ENCODE results near the gene FSTL1.

Gene FSTL1

GRCh38 chr3:120450600-120451271 is at the start of gene FSTL1:
FSTL1 (minus strand) TSS chr3:120450992; CDS start chr3:120450746, 246 bp downstream.
- no peak for DNase-seq

- DNase-seq = no peak
Observed at GRCh38 chr3:120498556-120499346, 48.0 kb upstream of the FSTL1 start.

- no peak for DNase-seq
Observed at GRCh38 chr3:120497818-120498217, 47.0 kb upstream of the FSTL1 start.

GRCh38 chr3:120497336-120497735 is 46.5 kb upstream of the FSTL1 start:
- DNase-seq = no peak

GRCh38 chr3:120496278-120497002 is 45.6 kb upstream of the FSTL1 start:
- DNase-seq = no peak

- no peak for DNase-seq
Observed at GRCh38 chr3:120495809-120496208, 45.0 kb upstream of the FSTL1 start.

- DNase-seq = no peak
Observed at GRCh38 chr3:120492103-120492502, 41.3 kb upstream of the FSTL1 start.

GRCh38 chr3:120489421-120489820 is 38.6 kb upstream of the FSTL1 start:
- no peak for DNase-seq

- no peak for DNase-seq
Observed at GRCh38 chr3:120488296-120488695, 37.5 kb upstream of the FSTL1 start.

- no peak for DNase-seq
Observed at GRCh38 chr3:120487191-120487650, 36.4 kb upstream of the FSTL1 start.

- DNase-seq = no peak
Observed at GRCh38 chr3:120481081-120481480, 30.3 kb upstream of the FSTL1 start.

GRCh38 chr3:120477781-120478180 is 27.0 kb upstream of the FSTL1 start:
- no peak for DNase-seq

GRCh38 chr3:120475722-120476377 is 25.1 kb upstream of the FSTL1 start:
- DNase-seq = no peak

GRCh38 chr3:120473896-120474675 is 23.3 kb upstream of the FSTL1 start:
- no peak for DNase-seq

- no peak for DNase-seq
Observed at GRCh38 chr3:120473389-120473788, 22.6 kb upstream of the FSTL1 start.

GRCh38 chr3:120472121-120472844 is 21.5 kb upstream of the FSTL1 start:
- no peak for DNase-seq

GRCh38 chr3:120471643-120472042 is 20.9 kb upstream of the FSTL1 start:
- no peak for DNase-seq

GRCh38 chr3:120470870-120471269 is 20.1 kb upstream of the FSTL1 start:
- no peak for DNase-seq

GRCh38 chr3:120469882-120470301 is 19.1 kb upstream of the FSTL1 start:
- DNase-seq = no peak

GRCh38 chr3:120469440-120469839 is 18.6 kb upstream of the FSTL1 start:
- no peak for DNase-seq

- DNase-seq = no peak
Observed at GRCh38 chr3:120468635-120469295, 18.0 kb upstream of the FSTL1 start.

Measured in CD4-positive, alpha-beta T cell treated with Interleukin-10 for 1 hour (primary cell).